Ishikawa (cell line): ENCODE data around the gene LYPLAL1.

Experiments
- CEBPB ChIP-seq: IDR thresholded peaks from 2 replicates; pipeline ENCODE4 v1.6.1; 2012
- CREB1 ChIP-seq: IDR thresholded peaks from 2 replicates; pipeline ENCODE4 v1.6.1; 2012; ENCODE audit warnings: low read depth
- EGR1 ChIP-seq: IDR thresholded peaks from 2 replicates; pipeline ENCODE4 v1.6.1; 2012
- EP300 ChIP-seq: IDR thresholded peaks from 2 replicates; pipeline ENCODE4 v1.6.1; 2012; ENCODE audit warnings: borderline replicate concordance
- FOXM1 ChIP-seq: IDR thresholded peaks from 2 replicates; pipeline ENCODE4 v1.6.1; 2012; ENCODE audit warnings: low read depth, borderline replicate concordance
- NFIC ChIP-seq: IDR thresholded peaks from 2 replicates; pipeline ENCODE4 v1.6.1; 2012
- RAD21 ChIP-seq: IDR thresholded peaks from 2 replicates; pipeline ENCODE4 v1.6.1; 2012; ENCODE audit warnings: low read depth
- TAF1 ChIP-seq: IDR thresholded peaks from 2 replicates; pipeline ENCODE4 v1.6.1; 2012; ENCODE audit warnings: low read depth, mild to moderate bottlenecking
- TCF12 ChIP-seq: IDR thresholded peaks from 2 replicates; pipeline ENCODE4 v1.6.1; 2012; ENCODE audit warnings: low read depth
- TEAD4 ChIP-seq: IDR thresholded peaks from 2 replicates; pipeline ENCODE4 v1.6.1; 2012
- YY1 ChIP-seq: IDR thresholded peaks from 2 replicates; pipeline ENCODE4 v1.6.1; 2012; ENCODE audit warnings: low read depth
- ZBTB7A ChIP-seq: IDR thresholded peaks from 2 replicates; pipeline ENCODE4 v1.6.1; 2012; ENCODE audit warnings: low read depth
- TF ChIP-seq, protein P1 (sequence below): IDR thresholded peaks from 2 replicates; pipeline ENCODE4 v1.6.1; 2012; ENCODE audit warnings: low read depth, mild to moderate bottlenecking
- TF ChIP-seq, protein P2 (sequence below): IDR thresholded peaks from 2 replicates; pipeline ENCODE4 v1.6.1; 2012
- TF ChIP-seq, protein P3 (sequence below): IDR thresholded peaks from 2 replicates; pipeline ENCODE4 v1.6.1; 2012

The LYPLAL1 gene

DNA sequence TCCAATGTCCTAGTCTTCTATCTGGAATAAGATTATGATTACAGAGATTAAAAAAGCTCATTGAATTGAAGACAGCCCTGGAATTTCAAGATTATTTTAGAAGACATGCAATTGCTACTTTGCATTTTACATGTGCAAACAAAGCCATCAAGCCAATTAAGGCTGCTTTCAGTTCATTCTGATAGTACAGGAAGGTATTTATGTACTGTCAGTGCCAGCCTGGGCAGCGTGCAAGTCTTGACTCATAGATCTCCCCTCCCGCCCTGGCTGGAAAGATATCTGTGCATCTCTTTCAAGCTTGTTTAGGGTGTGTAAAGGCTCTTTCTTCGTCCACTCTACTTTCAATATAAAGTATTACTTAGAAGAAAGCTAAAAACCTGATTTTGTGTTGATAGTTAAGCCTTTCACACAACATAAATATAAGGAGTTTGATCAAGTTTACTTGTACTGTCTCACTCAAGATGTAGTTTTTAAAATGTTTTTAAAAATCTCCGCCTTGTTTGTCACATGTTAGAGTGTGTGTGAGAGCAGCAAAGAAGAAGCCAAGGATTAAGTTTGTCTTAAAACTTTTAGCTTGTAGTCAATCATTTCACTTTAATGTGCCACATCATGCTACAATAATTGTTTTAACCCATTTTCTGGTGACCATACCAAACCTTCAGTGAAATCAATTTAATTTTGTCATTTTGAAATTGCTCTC, 13.6 kb upstream of the LYPLAL1 start:
- TF ChIP-seq TEAD4 (no peak), TAF1 (no peak), EP300 (no peak), TCF12 (no peak), RAD21 (no peak), EGR1 (no peak), YY1 (no peak), FOXM1 (no peak), CEBPB (no peak), NFIC (no peak), CREB1 (no peak), ZBTB7A (no peak)
- TF ChIP-seq, protein P1, sequence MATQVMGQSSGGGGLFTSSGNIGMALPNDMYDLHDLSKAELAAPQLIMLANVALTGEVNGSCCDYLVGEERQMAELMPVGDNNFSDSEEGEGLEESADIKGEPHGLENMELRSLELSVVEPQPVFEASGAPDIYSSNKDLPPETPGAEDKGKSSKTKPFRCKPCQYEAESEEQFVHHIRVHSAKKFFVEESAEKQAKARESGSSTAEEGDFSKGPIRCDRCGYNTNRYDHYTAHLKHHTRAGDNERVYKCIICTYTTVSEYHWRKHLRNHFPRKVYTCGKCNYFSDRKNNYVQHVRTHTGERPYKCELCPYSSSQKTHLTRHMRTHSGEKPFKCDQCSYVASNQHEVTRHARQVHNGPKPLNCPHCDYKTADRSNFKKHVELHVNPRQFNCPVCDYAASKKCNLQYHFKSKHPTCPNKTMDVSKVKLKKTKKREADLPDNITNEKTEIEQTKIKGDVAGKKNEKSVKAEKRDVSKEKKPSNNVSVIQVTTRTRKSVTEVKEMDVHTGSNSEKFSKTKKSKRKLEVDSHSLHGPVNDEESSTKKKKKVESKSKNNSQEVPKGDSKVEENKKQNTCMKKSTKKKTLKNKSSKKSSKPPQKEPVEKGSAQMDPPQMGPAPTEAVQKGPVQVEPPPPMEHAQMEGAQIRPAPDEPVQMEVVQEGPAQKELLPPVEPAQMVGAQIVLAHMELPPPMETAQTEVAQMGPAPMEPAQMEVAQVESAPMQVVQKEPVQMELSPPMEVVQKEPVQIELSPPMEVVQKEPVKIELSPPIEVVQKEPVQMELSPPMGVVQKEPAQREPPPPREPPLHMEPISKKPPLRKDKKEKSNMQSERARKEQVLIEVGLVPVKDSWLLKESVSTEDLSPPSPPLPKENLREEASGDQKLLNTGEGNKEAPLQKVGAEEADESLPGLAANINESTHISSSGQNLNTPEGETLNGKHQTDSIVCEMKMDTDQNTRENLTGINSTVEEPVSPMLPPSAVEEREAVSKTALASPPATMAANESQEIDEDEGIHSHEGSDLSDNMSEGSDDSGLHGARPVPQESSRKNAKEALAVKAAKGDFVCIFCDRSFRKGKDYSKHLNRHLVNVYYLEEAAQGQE, result no peak
- TF ChIP-seq, protein P2, sequence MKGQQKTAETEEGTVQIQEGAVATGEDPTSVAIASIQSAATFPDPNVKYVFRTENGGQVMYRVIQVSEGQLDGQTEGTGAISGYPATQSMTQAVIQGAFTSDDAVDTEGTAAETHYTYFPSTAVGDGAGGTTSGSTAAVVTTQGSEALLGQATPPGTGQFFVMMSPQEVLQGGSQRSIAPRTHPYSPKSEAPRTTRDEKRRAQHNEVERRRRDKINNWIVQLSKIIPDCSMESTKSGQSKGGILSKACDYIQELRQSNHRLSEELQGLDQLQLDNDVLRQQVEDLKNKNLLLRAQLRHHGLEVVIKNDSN, result no peak
- TF ChIP-seq, protein P3, sequence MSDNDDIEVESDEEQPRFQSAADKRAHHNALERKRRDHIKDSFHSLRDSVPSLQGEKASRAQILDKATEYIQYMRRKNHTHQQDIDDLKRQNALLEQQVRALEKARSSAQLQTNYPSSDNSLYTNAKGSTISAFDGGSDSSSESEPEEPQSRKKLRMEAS, result no peak

DNA sequence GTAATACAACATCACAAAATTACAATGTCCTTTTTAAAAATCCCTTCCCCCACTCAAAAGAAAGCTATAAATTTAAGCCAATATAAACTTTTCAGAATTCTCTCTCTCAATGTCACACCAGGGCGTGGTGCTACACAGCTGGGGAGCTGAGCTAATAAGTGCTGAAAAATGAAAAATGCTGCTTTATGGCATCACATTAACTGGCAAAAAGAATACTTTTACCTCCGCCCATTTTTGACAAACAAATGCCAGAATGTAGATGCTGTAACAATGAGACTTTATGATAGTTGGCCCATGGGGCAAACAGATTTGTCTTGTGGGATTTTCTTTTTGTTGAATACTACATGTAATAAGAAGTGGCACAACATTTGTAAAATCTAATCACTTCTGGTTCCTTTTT, 12.7 kb upstream of the LYPLAL1 start:
- no peak for TF ChIP-seq RAD21
- TF ChIP-seq, protein P1, result no peak
- no peak for TF ChIP-seq TCF12
- TF ChIP-seq TAF1, result no peak
- TF ChIP-seq ZBTB7A, result no peak
- no peak for TF ChIP-seq YY1
- TF ChIP-seq CEBPB, result no peak
- no peak for TF ChIP-seq EGR1
- TF ChIP-seq, protein P3, result no peak
- TF ChIP-seq TEAD4, result no peak

DNA sequence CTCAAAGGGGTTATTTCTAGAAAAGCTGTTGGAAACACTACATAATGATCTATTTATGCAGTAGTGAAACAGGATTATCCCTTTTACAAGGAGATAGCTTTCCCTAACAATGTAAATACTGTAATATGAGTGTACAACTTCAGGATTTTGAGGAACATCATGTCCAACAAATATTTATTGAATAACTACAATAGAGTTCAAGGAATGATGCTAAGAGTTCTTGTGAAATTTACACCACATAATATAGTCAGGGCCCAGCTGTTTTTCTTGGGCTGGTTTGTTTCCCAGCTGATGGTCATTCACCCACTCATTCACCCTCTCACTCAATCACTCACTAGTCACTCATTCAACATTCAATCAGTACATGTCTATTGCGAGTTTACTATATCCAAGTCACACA, 12.3 kb upstream of the LYPLAL1 start:
- TF ChIP-seq, protein P3, result no peak
- TF ChIP-seq TAF1 (no peak), EGR1 (no peak), YY1 (no peak), CREB1 (no peak), ZBTB7A (no peak), RAD21 (no peak)
- TF ChIP-seq, protein P2, result no peak

DNA sequence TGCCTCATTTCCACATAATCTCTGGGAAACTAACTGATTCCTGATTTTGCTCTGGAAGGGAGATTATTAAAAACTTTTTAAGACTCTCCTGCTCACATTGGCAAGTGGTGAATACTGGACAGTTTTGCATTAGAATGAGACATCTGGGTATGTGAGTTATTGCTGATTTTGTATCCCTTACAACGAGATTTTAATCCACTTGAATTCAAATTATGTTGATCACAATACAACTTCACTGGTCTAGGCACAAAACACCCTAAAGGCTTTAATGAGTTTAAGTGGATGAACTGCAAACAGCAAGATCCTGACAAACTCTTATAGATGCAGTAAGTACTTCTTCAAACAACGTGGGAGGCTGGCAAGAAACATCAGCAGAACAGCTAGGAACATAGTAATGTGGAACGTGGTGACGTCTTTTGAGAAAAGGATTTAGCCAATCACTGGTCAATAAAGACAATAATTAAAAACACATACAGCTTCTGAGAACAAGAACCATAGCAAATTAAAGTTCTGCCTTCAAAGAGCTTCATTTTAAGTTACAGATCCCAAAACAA, 10.2 kb upstream of the LYPLAL1 start:
- TF ChIP-seq RAD21 (no peak), TAF1 (no peak), EGR1 (no peak), YY1 (no peak), NFIC (no peak), TCF12 (no peak), CREB1 (no peak), CEBPB (no peak), TEAD4 (no peak), EP300 (no peak)
- TF ChIP-seq, protein P1, result no peak
- TF ChIP-seq, protein P3, result no peak
- TF ChIP-seq, protein P2, result no peak
